Activated CD4-positive, alpha-beta T cell treated with anti-CD3 and anti-CD28 coated beads, Interleukin-2, Interleukin-4, amounts not matched to agents 100 ng/mL and 50 ng/mL, durations not matched to agents 16 hours and 8 hours (primary cell): ENCODE data around the gene GRK1.

Experiments used
- DNase-seq: peaks from one replicate; pipeline ENCODE4 v3.0.0-alpha.2; 2020; ENCODE audit warnings: low spot score

Gene GRK1

DNA sequence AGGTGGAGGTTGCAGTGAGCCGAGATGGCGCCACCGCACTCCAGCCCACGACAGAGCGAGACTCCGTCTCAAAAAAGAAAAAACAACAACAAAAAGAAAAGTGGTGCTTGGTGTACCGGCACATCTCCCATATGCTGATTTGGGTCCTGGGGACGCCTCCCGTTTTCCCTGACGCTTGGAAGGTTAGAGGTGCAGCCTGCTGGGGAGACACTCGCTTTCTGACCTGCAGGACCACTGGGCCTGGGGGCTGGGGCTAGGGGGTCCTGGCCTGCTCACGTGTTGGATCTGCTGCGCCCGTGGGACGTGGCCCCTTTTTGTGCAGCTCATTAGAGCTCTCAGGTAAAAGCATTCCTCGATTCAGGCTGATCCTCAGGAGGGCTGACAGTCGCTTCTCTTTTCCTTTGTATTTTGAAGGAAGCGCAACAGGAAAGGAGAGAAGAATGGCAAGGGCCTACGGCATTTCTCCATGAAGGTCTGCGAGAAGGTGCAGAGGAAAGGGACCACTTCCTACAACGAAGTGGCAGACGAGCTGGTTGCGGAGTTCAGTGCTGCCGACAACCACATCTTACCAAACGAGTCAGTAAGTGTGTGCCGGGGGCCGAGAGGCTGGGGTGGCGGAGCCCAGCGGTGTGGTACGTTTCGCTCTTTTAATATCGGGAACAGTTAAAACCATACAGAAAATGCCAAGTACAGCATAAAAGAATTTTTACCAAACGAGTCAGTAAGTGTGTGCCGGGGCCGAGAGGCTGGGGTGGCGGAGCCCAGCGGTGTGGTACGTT, 34.1 kb upstream of the GRK1 start:
- no peak for DNase-seq

DNA sequence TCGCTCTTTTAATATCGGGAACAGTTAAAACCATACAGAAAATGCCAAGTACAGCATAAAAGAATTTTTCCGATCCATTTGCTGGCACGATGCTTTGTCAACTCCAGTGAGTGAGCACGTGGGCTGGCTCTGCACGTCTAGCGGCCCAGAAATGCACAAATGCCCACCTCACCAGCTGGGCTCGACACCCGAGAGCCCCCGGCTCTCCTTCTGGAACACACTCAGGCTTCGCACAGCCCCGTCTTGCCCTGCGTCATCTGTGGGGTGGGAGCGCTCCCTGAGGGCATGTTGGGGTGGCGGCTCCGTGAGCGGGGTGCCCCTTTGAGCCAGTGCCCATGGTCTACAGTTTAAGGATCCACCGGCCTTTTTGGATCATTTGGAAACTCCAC, 33.5 kb upstream of the GRK1 start:
- DNase-seq: no peak

DNA sequence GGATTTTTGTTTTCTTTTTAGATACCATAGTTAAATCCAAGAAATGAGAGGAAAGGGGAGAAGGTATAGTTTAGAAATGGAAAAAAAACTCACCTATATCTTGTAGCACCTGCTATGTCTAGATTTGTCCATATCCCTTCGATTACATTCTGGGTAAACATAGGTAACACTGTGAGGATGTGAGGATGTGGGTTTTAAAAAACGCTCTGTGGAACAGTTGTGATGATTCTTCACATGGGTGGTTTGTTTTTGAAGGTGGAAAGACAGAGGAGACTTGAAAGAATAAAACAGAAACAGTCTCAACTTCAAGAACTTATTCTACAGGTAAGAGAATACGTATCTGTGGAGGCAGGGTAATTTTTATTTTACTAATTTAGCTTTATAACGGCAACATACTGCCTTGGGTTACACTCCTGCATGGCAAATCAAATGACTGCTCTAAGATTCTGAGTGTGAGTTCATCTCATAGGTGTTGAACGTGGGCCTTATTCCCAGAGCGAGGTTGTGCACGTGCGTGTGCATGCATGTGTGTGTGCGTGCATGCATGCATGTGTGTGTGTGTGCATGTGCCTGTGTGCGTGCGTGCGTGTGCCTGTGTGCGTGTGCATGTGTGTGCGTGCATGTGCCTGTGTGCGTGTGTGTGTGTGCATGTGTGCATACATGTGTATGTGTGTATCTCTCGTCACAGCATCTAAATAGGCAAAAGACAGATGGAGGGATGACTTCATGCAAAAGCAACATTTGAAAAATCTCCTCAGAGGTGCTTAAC, 32.6 kb upstream of the GRK1 start:
- DNase-seq: no peak

DNA sequence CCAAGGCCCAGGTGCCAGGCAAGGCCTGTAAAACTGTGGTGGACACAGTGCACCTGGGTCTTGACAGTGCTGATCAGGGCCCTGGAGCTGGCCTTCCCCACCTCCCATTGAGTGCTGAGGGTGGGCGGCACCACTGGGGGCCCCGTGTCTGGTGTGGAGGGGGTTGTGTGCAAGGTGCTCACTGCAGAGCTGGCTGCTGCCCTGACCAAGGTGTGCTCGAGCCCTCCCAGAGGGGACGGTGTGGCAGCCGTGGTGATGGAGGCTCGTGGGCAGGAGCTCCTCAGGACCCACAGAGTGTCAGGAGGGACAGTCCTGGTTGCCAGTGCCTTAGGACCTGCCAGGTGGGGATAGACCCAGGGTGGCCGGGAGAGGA, 32.0 kb upstream of the GRK1 start:
- no peak for DNase-seq

DNA sequence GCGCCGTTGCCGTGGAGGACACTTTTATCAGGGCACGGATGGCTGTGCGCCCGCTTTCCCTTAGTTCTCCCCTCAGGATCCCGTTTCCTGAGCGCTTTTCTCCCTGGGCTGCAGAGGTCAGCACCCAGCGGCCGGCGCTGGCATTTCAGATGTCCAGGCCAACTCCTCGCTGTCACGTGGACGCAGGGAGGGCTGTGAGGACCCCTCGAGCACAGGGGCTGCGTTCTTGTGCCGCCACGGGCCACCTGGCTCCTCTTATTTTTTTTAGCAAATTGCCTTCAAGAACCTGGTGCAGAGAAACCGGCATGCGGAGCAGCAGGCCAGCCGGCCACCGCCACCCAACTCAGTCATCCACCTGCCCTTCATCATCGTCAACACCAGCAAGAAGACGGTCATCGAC, 31.3 kb upstream of the GRK1 start:
- no peak for DNase-seq

DNA sequence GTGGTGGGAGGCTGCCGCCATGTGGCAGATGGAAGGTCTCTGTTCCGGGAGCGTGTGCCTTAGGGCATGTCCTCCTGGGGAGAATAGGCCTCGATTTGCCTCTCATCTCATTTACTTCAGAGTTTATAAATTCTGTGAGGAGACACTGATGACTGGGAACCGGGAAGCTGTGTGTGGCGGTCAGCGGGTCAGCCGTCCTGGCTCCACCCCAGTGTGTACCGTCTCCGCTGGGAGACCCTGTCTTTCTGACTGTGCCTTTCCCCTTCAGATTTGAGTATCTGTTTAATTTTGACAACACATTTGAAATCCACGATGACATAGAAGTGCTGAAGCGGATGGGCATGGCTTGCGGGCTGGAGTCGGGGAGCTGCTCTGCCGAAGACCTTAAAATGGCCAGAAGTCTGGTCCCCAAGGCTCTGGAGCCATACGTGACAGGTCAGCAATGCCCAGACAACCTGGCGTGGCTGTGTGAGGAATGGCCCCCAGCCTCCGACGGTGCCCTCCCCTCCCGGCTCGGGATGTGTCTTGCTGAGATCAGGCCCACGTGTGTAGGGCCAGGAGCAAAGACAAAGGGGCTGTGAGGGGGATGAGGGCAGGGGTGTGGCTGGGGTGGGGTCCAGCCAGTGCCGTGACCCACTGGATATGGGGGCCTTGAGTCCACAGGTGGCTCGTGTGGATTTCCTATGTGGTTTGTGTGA, 30.6 kb upstream of the GRK1 start:
- DNase-seq: no peak

DNA sequence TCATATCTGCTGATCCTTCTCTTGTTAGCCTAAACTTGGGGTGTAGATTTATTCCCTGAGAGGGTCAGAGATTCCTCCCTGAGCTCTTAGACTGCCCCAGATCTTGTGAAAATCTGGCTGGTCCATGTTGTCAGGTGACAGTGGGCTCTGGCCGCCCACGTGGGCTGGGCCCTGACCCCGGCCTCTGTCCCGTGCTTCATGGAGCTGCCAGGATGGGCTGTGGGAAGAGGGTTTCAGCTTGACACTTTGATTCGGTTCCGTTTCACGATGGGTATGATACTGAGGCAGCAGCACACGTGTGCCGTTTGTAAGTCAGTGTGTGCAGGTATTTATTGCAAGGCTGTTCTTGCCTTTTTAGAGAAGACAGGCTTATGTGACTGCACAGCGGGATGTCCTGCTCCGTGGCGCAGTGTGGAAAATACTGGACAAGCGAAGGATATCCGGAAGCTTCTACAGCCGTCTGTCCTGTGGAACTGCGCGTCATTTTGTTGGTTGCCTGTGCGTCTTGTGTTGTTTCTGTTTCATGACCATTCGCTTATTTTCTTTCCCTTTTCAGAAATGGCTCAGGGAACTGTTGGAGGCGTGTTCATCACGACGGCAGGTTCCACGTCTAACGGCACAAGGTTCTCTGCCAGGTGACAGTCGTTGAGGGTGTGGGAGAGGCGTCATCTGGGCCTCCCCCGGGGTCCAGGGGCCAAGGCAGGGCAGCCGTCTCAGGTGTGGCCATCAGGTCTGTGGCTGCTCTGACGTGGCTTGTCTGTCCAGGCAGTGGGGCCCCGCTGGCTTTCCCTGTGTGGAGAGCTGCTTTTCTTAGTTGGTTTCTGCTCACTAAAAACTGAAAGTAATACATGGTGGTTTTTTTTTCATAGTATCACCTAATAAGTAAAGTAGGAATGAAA, 29.5 kb upstream of the GRK1 start:
- no peak for DNase-seq

DNA sequence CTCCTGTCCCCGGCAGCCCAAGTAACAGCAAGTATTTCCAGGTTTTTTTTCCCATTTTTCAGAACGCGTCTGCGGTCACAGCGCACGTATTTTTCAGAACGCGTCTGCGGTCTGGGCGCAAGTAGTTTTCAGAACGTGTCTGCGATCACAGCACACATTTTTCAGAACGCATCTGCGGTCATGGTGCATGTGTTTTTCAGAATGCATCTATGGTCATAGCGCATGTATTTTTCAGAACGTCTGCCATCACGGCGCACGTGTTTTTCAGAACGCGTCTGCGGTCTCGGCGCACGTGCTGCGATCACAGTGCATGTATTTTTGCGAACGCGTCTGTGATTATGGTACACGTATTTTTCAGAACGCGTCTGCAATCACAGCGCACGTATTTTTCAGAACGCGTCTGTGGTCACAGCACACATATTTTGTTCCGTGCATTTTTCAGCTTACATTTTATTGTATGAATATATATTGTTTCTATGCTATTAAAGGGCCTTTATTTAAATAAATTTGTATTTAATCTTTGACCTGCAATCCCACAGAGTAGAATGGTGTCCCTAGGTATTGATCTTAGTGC, 28.8 kb upstream of the GRK1 start:
- no peak for DNase-seq

DNA sequence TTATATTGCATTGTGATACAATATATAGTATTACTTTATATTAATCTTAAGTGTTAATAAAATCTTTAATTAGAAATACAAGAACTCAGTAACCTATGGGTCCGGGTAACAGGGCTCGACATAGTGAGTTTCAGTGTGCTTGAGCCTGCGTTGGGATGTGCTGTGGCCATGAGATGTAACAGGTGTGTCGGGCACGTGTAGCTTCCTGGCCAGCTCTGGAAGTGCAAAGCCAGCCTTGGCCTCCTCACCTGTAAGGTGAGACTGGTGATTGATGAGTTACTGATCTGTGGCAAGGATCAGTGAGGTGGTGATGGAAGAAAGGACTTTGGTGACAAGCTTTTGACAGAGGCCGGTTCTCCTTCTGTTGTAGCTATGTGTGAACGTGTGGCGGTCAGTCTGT, 28.2 kb upstream of the GRK1 start:
- DNase-seq: no peak

DNA sequence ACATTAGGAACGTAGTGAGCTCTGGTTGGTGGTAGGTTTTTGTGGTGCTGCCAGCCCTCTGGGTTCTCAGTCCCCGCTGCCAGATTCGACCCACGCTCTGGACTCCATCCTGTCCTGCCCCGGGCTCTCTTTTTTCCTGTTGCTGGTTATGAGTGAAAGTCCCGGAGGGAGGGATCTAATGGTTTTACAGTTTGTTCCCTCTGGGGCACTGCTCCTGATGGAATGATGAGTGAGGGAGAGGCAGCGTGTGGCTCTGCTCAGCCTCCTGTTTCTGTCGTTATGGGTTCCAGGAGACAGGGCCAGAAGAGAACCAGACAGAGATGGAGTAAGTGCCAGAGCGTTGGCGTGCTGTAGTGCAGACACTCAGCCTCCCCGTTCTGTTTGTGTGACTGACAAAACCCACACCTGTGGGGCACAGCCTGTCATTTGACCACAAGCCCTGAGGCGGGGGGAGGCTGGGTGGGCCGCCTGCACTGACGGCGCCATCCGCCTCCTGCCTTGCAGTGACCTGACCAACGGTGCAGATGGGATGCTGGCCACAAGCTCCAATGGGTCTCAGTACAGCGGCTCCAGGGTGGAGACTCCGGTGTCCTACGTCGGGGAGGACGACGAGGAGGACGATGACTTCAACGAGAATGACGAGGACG, 27.3 kb upstream of the GRK1 start:
- DNase-seq: no peak

DNA sequence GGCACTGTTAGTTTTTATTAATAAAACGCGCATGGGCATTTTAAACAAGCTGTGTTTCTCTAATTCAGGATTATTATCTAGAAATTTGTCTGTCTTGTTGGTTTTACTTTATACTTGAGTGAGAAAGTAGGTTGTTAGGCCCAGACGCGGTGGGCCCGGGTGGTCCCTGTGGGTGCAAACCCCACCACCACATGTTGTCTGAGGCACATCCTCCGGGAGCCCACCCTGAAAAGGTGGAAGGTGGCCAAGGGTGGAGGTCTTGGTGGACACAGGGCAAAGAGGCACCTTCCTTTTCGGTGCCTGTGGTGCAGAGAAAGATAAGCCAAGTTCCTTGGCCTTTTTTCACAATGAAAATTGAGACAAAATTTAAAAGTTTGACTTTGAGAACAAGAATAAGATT, 25.6 kb upstream of the GRK1 start:
- DNase-seq: no peak

DNA sequence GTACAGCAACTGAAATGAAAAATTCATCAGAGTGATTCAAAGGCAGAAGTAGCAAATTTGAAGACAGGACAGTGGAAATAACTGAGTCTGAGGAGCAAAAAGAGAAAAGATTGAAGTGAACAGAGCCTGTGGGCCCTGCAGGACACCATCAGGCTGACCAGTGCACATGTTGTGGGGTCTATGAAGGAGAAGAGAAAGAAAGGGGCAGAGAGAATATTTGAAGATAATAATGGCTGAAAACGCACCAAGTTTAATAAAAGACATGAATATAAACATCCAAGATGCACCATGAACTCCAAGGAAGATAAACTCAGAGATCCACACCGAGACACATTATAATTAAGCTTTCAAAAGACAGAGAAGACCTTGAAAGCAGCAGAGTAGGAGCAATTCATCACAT, 24.5 kb upstream of the GRK1 start:
- no peak for DNase-seq

DNA sequence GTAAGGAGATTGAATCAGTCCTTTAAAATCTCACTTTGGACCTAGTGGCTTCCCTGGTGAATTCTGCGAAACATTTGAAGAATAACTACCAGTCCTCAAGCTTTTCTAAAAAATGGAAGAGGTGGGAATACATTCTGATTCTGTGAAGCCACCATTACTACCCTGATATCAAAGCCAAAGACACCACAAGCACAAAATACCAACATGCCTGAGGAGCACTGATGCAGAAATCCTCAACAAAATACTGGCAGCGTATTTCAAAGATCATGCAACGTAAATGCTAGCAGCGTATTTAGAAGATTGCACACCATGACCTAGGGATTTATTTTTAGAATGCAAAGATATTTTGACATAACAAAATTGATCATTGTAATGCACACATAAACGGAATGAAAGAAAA, 23.4 kb upstream of the GRK1 start:
- DNase-seq: no peak

DNA sequence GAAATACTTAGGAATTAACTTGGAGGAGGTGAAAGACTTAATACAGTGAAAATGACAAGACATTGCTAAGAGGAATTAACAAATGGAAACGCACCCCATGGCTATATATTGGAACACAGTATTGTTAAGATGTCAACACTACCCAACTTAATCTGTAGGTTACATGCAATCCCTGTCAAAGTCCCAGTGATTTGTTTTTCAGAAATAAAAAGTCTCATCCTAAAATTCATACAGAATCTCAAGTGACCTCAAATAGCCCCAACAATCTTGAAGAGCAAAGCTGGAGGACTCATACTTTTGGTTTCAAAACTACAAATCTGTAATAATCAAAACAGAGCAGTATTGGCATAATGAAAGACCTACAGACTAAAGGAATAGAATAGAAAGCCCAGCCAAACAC, 22.2 kb upstream of the GRK1 start:
- no peak for DNase-seq

DNA sequence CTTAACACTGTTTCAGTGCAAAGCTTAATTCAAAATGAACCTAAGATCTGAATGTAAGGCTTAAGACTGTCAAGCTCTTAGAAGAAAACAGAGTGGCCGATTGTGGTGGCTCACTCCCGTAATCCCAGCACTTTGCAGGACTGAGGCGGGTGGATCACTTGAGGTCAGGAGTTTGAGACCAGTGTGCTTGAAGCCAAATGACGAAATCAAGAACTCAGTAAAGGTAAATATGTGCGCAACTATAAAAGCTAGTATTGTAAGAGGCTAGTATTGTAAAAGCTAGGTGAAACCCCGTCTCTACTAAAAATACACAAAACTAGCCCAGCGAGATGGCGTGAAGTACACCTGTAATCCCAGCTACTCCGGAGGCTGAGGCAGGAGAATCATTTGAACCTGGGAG, 21.7 kb upstream of the GRK1 start:
- no peak for DNase-seq

DNA sequence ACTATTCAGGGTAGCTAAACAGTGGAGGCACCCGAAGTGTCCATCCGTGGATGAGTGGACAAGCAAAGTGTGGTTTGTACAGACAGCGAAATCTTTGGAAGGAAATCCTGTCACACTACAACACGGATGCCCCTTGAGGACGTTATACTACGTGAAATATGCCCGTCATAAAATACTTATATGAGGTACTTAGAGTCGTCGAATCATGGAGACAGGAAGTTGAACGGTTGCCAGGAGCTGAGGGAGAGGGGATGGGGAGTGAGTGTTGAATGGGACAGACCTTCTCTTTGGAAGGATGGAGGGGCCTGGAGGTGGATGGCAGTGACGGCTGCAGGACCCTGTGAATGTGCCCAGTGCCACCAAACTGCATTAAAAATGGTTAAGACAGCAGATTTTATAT, 20.6 kb upstream of the GRK1 start:
- no peak for DNase-seq

DNA sequence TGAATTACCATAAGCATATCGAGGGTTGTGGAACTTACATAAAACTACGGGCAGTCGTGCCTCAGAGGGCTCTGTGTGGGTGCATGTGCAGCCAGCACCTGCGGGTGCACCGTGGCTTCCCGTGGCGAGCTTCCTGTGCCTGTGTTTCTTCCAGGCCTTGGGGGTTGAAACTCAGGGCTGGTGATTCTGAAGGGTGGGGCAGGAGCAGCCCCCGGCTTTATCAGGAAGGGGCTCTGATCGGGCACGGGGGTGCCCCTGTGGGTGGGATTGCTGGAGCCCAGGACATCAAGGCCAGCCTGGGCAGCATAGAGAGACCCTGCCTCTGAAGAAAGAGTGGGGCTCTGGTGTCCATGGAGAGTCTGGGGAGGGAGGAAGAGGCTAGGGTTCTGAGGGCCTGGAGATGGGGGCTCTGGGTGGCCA, 20.1 kb upstream of the GRK1 start:
- no peak for DNase-seq

DNA sequence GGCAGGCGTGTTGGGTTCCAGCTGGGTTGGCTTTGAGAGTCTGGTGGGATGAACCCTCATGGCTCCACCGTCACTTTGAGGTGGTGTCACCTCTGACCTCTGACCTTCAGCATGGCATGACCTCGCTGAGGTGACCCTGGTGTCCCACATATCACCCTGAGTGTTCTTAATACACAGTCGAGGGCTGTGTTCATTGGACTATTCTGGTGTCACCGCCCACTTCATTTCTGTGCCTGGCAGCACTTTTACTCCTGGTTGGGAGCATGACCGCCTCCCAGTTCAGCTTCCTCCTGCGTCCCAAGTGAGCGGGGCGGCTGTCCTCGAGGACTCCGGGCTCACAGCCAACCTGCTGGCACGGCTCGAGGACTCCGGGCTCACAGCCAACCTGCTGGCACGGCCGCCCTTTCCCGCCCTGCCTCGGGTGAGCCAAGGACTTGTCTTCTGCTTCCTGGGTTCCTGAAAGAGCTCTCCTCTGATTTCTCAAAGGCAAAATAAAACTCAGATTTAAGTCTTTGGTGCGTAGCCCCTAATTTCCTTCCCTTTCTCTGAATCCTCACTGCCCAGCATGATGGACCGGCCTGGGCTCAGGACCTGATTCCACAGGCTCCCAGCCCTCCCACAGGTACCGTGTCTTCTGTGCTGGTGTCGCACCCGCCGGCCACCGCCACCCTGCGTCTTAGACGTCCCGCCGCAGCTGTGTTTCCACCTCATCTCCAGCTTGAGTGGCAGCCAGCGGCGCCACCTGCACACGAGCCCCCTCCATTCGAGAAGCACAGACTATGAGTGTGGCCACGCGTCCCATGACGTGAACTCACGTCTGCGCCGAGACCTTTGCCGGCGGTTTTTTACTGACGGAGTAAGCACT, 19.4 kb upstream of the GRK1 start:
- DNase-seq: no peak

DNA sequence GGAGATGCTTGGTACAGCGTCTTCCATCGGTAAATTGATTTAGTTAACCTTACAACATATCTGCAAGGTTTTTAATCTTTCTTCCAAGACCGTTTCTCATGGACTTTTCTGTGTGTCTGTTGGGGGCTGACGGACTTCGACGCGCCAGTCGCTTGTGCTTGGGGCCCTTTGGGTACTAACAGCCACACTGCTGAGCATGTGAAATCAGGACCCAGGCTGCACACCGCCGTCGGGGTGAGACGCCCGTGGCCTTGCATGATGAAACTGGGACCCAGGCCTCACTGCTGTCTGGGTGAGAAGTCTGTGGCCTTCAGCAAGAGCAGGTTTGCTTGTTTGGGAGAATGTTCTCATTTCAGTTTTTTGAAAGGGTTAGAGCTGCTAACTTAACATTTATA, 18.8 kb upstream of the GRK1 start:
- no peak for DNase-seq

DNA sequence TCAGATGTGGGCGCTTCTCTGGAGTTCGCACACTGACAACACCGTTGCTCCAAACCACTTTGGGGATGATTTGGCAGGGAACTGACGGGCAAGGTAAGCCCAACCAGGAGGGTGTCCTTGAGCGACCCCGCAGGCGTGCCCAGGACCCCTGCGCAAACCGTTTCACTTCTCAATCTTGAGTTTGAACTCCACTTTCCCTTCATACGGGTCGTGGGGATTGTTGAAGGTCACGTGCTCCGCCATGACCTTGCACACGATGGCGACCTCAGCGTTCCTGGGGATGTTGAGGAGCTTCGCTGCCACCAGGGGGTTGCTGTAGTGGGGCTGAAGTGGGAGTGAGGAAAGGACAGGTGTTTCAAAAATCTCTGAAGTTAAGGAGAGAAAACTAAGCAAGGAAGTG, 17.8 kb upstream of the GRK1 start:
- DNase-seq: no peak
